IMR-90 (cell line): Measurements from ENCODE around the gene MSANTD7. TPM values are rescaled to one million over a fixed set of nuclear protein-coding genes. Genes with fewer than 3 reads are reported as not detected.

ENCODE experiments used
- ATAC-seq: fragments of 200-7000 bp; cut with Tn5 transposase; 2 replicates; pipeline ENCODE4 v1.9.1; 2020; ENCODE audit warnings: low read depth, mild to moderate bottlenecking, moderate library complexity
- BruUV-seq: library from RNA; stranded (reverse); fragments of 400-500 nt; replicated peaks from 2 replicates; lab custom pipeline; 2021; lab: Mats Ljungman, UMichigan
- CTCF ChIA-PET: fragments of 300-600 bp; formaldehyde crosslinking; extraction: SDS; loops from one replicate; lab custom pipeline; 2021; ENCODE audit warnings: antibody characterized with exemption; lab: Yijun Ruan, JAX
- POLR2A ChIA-PET: fragments of 300-600 bp; sonication (Branson Sonifier 250); formaldehyde crosslinking; loops from one replicate; lab custom pipeline; 2022; ENCODE audit warnings: antibody characterized with exemption; ENCODE audit not compliant: unreplicated experiment; lab: Charles Lee
- DNase-seq: peaks from one replicate; pipeline ENCODE4 v3.0.0; 2013
- H2AFZ ChIP-seq: replicated peaks from 2 replicates; pipeline ENCODE3; 2013; ENCODE audit warnings: low read length, mild to moderate bottlenecking; ENCODE audit not compliant: poor library complexity
- H2AK5ac ChIP-seq: 2 replicates; pipeline ENCODE4 v1.6.1; 2013; ENCODE audit warnings: low read depth, low read length, inconsistent platforms
- H2AK9ac ChIP-seq: replicated peaks from 2 replicates; pipeline ENCODE3; 2013; ENCODE audit warnings: mild to moderate bottlenecking, low read depth, low read length, moderate library complexity; ENCODE audit not compliant: poor library complexity
- H2BK120ac ChIP-seq: 2 replicates; pipeline ENCODE4 v1.6.1; 2013; ENCODE audit warnings: low read depth, low read length, inconsistent platforms
- H2BK15ac ChIP-seq: 3 replicates; pipeline ENCODE4 v1.6.1; 2013; ENCODE audit warnings: low read depth, low read length, inconsistent platforms
- H2BK20ac ChIP-seq: 2 replicates; pipeline ENCODE4 v1.6.1; 2013; ENCODE audit warnings: low read depth, mild to moderate bottlenecking, inconsistent platforms, low read length, moderate library complexity
- H2BK5ac ChIP-seq: 2 replicates; pipeline ENCODE4 v1.6.1; 2013; ENCODE audit warnings: mild to moderate bottlenecking, low read depth, low read length, inconsistent platforms; ENCODE audit not compliant: poor library complexity, severe bottlenecking
- H3K14ac ChIP-seq: replicated peaks from 2 replicates; pipeline ENCODE4 v1.6.1; 2013; ENCODE audit warnings: low read depth, low read length, inconsistent platforms
- H3K18ac ChIP-seq: 2 replicates; pipeline ENCODE4 v1.6.1; 2013; ENCODE audit warnings: low read depth, low read length, control low read depth
- H3K23ac ChIP-seq: 2 replicates; pipeline ENCODE4 v1.6.1; 2013; ENCODE audit warnings: low read depth, low read length, inconsistent platforms
- H3K27ac ChIP-seq: 2 replicates; pipeline ENCODE4 v1.5.1; 2013; ENCODE audit warnings: mild to moderate bottlenecking, control low read depth, low read length; ENCODE audit not compliant: insufficient read depth
- H3K27me3 ChIP-seq: 2 replicates; pipeline ENCODE4 v1.6.1; 2013; ENCODE audit warnings: low read length; ENCODE audit not compliant: control insufficient read depth, insufficient read depth
- H3K36me3 ChIP-seq: 2 replicates; pipeline ENCODE4 v1.6.1; 2013; ENCODE audit warnings: low read length, mixed read lengths; ENCODE audit not compliant: control insufficient read depth, insufficient read depth
- H3K4ac ChIP-seq: 2 replicates; pipeline ENCODE4 v1.6.1; 2013; ENCODE audit warnings: low read depth, low read length, inconsistent platforms
- H3K4me1 ChIP-seq: 2 replicates; pipeline ENCODE4 v1.6.1; 2013; ENCODE audit warnings: low read length, mixed read lengths; ENCODE audit not compliant: control insufficient read depth, insufficient read depth
- H3K4me2 ChIP-seq: 2 replicates; pipeline ENCODE4 v1.6.1; 2013; ENCODE audit warnings: low read depth, mild to moderate bottlenecking, control low read depth, low read length, moderate library complexity
- H3K4me3 ChIP-seq: 2 replicates; pipeline ENCODE4 v1.5.1; 2013; ENCODE audit warnings: low read depth, mild to moderate bottlenecking, control low read depth, low read length, moderate library complexity; ENCODE audit not compliant: insufficient read depth
- H3K56ac ChIP-seq: 2 replicates; pipeline ENCODE4 v1.6.1; 2013; ENCODE audit warnings: low read length, inconsistent platforms; ENCODE audit not compliant: insufficient read depth; ENCODE audit errors: extremely low read depth
- H3K79me1 ChIP-seq, 2 experiments: 2 replicates each; pipeline ENCODE4 v1.6.1; 2013; ENCODE audit warnings: low read length in 2 of 2, inconsistent platforms in 1 of 2, low read depth in 1 of 2
- H3K9ac ChIP-seq: 2 replicates; pipeline ENCODE4 v1.6.1; 2013; ENCODE audit warnings: low read depth, low read length, control low read depth
- H3K9me1 ChIP-seq: 2 replicates; pipeline ENCODE4 v1.6.1; 2013; ENCODE audit warnings: low read length, inconsistent platforms; ENCODE audit not compliant: insufficient read depth
- H3K9me3 ChIP-seq: 2 replicates; pipeline ENCODE4 v1.6.1; 2013; ENCODE audit warnings: low read length; ENCODE audit not compliant: control insufficient read depth, insufficient read depth
- H4K20me1 ChIP-seq: 2 replicates; pipeline ENCODE4 v1.6.1; 2013; ENCODE audit warnings: low read length, inconsistent platforms; ENCODE audit not compliant: insufficient read depth
- H4K5ac ChIP-seq: 2 replicates; pipeline ENCODE4 v1.6.1; 2013; ENCODE audit warnings: mild to moderate bottlenecking, low read depth, low read length, control low read depth
- H4K8ac ChIP-seq, 2 experiments: 2 replicates each; pipeline ENCODE4 v1.6.1; 2013; ENCODE audit warnings: low read depth in 2 of 2, low read length in 2 of 2, control low read depth in 1 of 2, inconsistent platforms in 1 of 2
- H4K91ac ChIP-seq: 2 replicates; pipeline ENCODE4 v1.6.1; 2013; ENCODE audit warnings: low read depth, low read length, inconsistent platforms; ENCODE audit not compliant: insufficient read depth
- CEBPB ChIP-seq: IDR thresholded peaks from 2 replicates; pipeline ENCODE4 v1.6.1; 2012; ENCODE audit warnings: low read depth, low read length, improper control_type of control experiment
- MAZ ChIP-seq: IDR thresholded peaks from 2 replicates; pipeline ENCODE4 v1.6.1; 2012; ENCODE audit warnings: low read depth, mild to moderate bottlenecking, low read length, improper control_type of control experiment, moderate library complexity, borderline replicate concordance
- POLR2A ChIP-seq: IDR thresholded peaks from 2 replicates; pipeline ENCODE4 v1.6.1; 2012; ENCODE audit warnings: mild to moderate bottlenecking, low read depth, low read length
- RCOR1 ChIP-seq: IDR thresholded peaks from 2 replicates; pipeline ENCODE4 v1.6.1; 2012; ENCODE audit warnings: mild to moderate bottlenecking, low read length, improper control_type of control experiment; ENCODE audit not compliant: insufficient replicate concordance
- RFX5 ChIP-seq: IDR thresholded peaks from 2 replicates; pipeline ENCODE4 v1.8.0; 2012; ENCODE audit warnings: low read depth, mild to moderate bottlenecking, low read length, moderate library complexity
- WGBS, 2 experiments: methylation state at CpG; one replicate each; pipeline versions ENCODE4 v1.1.5 to v1.1.7; 2013; ENCODE audit warnings: missing lambda C conversion rate in 2 of 2; ENCODE audit not compliant: insufficient read length in 1 of 2; ENCODE audit errors: extremely low coverage in 2 of 2; 5-methylcytosine and 5-hydroxymethylcytosine counted together
- dilution Hi-C: fragments of 300-500 bp; cut with HindIII; formaldehyde crosslinking; loops from one replicate; pipeline ENCODE4 v1.14.3; 2018; ENCODE audit warnings: low sequenced_read_pairs; ENCODE audit not compliant: unreplicated experiment
- in situ Hi-C: fragments of 300-500 bp; cut with MboI; formaldehyde crosslinking; loops from 3 replicates; pipeline ENCODE4 v1.14.3; 2019; ENCODE audit warnings: low sequenced_read_pairs, inconsistent platforms, mixed read lengths
- intact Hi-C: fragments of 100-400 bp; cut with micrococcal nuclease; formaldehyde crosslinking; loops from 2 replicates; pipeline ENCODE4 v1.10.0; 2022
- polyA plus RNA-seq, 3 experiments: library from polyadenylated mRNA; depleted of rRNA; stranded (reverse); fragments of >200 nt; gene quantifications; 2 replicates each; pipeline ENCODE4 v1.2.3, GENCODE V29; 2012; ENCODE audit warnings: low replicate concordance in 1 of 3
- total RNA-seq: library from RNA; depleted of rRNA; stranded (reverse); fragments of >200 nt; gene quantifications from 2 replicates; pipeline ENCODE4 v1.2.3, GENCODE V29; 2012
- TF ChIP-seq, protein P1 (sequence below): fragments of 150-350 bp; IDR thresholded peaks from 2 replicates; pipeline ENCODE4 v1.6.1; 2016; ENCODE audit warnings: low read depth, mild to moderate bottlenecking, low read length, moderate library complexity, borderline replicate concordance
- TF ChIP-seq, protein P2 (sequence below): conservative IDR thresholded peaks from 2 replicates; pipeline ENCODE4 v1.5.1; 2012; ENCODE audit warnings: mild to moderate bottlenecking, low read depth, low read length, improper control_type of control experiment

MSANTD7 gene
- total and polyA plus RNA-seq, 2 of the 4 experiments (the other 2 are of a cell fraction) = 4.7 to 16.0 TPM

GRCh38 chr10:14826076-14826829 is 11.9 kb upstream of the MSANTD7 start:
- Histone ChIP-seq H3K18ac (no peak overlapping the region), H3K23ac (no peak overlapping the region), H2AK5ac (no peak overlapping the region), H3K4me1 (no peaks in the 10 kb centered on the region), H4K91ac (no peak overlapping the region), H3K79me1 (no peaks in the 10 kb centered on the region), H3K9me3 (no peaks in the 10 kb centered on the region), H4K20me1 (no peaks in the 10 kb centered on the region), H2BK5ac (no peak overlapping the region), H3K27ac (no peak overlapping the region), H2BK15ac (no peak overlapping the region), H3K4ac (no peak overlapping the region), H3K56ac (no peak overlapping the region), H3K27me3 (peaks cover 2% of the 10 kb centered on the region), H3K4me3 (no peak overlapping the region), H2AFZ (no peak overlapping the region), H3K36me3 (no peaks in the 10 kb centered on the region), H3K4me2 (no peak overlapping the region), H4K5ac (no peak overlapping the region), H2BK120ac (no peak overlapping the region), H2AK9ac (no peak overlapping the region), H3K9me1 (no peaks in the 10 kb centered on the region), H3K9ac (no peak overlapping the region), H3K14ac (no peak overlapping the region), H4K8ac (no peak overlapping the region), H2BK20ac (no peak overlapping the region)
- ChIA-PET CTCF (interaction anchor here (0.6 to 1.3 kb wide), 2 partner anchors 11 to 284 kb away, joined by 3 to 5 read pairs; partner anchors contain the start of gene CDNF), POLR2A (no interaction called here)
- in situ Hi-C loops = loop anchor here (10.0 kb wide), 1 partner anchor 231 kb away; no protein-coding TSS in a partner anchor
- 100% methylated on average over 1 of the region's 1 CpG; no CpG with 5 or more reads in 1 of the 2 experiments for WGBS, 2 experiments
- dilution Hi-C loops = no loop called here
- DNase-seq (no peak), ATAC-seq (no peak)
- intact Hi-C loops = loop anchor here (1.0 to 10.0 kb wide), 2 partner anchors 331 to 631 kb away; no protein-coding TSS in a partner anchor
- no TSS peak for BruUV-seq
- TF ChIP-seq RFX5 (no peak), POLR2A (no peak), RCOR1 (no peak), MAZ (no peak), CEBPB (no peak)
- TF ChIP-seq, protein P1, sequence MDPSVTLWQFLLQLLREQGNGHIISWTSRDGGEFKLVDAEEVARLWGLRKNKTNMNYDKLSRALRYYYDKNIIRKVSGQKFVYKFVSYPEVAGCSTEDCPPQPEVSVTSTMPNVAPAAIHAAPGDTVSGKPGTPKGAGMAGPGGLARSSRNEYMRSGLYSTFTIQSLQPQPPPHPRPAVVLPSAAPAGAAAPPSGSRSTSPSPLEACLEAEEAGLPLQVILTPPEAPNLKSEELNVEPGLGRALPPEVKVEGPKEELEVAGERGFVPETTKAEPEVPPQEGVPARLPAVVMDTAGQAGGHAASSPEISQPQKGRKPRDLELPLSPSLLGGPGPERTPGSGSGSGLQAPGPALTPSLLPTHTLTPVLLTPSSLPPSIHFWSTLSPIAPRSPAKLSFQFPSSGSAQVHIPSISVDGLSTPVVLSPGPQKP = no peak
- TF ChIP-seq, protein P2, sequence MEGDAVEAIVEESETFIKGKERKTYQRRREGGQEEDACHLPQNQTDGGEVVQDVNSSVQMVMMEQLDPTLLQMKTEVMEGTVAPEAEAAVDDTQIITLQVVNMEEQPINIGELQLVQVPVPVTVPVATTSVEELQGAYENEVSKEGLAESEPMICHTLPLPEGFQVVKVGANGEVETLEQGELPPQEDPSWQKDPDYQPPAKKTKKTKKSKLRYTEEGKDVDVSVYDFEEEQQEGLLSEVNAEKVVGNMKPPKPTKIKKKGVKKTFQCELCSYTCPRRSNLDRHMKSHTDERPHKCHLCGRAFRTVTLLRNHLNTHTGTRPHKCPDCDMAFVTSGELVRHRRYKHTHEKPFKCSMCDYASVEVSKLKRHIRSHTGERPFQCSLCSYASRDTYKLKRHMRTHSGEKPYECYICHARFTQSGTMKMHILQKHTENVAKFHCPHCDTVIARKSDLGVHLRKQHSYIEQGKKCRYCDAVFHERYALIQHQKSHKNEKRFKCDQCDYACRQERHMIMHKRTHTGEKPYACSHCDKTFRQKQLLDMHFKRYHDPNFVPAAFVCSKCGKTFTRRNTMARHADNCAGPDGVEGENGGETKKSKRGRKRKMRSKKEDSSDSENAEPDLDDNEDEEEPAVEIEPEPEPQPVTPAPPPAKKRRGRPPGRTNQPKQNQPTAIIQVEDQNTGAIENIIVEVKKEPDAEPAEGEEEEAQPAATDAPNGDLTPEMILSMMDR = no peak
